ENCODE data around the gene ME3.

DNA sequence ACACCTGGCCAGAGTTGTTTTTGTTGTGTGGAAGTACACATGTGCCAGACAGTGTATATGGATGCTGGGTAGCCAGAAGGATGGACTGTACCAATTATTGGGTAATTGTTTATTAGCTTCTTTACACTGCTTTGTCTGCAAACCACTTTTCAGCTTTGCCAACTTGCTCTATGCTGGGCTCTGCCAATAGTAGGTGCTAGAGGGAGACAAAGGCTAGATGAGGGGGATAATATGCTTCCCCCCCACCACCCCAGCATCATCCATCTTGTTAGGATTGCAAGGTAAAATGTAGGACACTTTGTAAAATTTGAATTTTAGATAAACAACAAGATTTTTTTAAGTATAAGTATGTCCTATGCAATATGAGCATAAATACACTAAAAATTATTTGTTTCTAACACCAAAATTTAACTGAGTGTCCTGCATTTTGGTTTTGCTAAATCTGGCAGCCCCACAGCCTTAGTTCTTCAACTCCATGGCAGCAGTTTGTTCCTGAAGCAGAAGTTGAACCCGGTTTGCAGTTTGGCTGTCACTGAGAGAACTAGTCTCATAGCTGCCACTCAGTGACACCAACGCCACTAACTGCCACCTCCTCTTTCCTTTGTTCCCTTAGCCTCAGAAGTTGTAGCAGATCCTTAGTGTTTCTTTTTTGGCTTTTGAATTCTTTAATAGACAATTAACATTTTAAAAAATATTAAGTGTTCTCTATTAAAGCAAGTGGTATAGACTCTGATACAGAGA is 219.0 kb downstream of the ME3 start:
- TF ChIP-seq, protein P1, sequence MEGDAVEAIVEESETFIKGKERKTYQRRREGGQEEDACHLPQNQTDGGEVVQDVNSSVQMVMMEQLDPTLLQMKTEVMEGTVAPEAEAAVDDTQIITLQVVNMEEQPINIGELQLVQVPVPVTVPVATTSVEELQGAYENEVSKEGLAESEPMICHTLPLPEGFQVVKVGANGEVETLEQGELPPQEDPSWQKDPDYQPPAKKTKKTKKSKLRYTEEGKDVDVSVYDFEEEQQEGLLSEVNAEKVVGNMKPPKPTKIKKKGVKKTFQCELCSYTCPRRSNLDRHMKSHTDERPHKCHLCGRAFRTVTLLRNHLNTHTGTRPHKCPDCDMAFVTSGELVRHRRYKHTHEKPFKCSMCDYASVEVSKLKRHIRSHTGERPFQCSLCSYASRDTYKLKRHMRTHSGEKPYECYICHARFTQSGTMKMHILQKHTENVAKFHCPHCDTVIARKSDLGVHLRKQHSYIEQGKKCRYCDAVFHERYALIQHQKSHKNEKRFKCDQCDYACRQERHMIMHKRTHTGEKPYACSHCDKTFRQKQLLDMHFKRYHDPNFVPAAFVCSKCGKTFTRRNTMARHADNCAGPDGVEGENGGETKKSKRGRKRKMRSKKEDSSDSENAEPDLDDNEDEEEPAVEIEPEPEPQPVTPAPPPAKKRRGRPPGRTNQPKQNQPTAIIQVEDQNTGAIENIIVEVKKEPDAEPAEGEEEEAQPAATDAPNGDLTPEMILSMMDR (IDR thresholded peaks at IDR 0.05; ENCODE audit: low read length): peak; percentile 31
- no peak for TF ChIP-seq EZH2 (optimal IDR thresholded peaks at IDR 0.05; ENCODE audit: low read depth, low read length)

Data from MM.1S (cell line).